ENCODE results near the gene RAMP1. TPM values are rescaled to one million over a fixed set of nuclear protein-coding genes. Genes with fewer than 3 reads are reported as not detected.

RAMP1 gene
- total RNA-seq, 6 experiments from 2014 or later, result 0.38 to 1.3 (median 0.48) TPM; not detected in 1

DNA sequence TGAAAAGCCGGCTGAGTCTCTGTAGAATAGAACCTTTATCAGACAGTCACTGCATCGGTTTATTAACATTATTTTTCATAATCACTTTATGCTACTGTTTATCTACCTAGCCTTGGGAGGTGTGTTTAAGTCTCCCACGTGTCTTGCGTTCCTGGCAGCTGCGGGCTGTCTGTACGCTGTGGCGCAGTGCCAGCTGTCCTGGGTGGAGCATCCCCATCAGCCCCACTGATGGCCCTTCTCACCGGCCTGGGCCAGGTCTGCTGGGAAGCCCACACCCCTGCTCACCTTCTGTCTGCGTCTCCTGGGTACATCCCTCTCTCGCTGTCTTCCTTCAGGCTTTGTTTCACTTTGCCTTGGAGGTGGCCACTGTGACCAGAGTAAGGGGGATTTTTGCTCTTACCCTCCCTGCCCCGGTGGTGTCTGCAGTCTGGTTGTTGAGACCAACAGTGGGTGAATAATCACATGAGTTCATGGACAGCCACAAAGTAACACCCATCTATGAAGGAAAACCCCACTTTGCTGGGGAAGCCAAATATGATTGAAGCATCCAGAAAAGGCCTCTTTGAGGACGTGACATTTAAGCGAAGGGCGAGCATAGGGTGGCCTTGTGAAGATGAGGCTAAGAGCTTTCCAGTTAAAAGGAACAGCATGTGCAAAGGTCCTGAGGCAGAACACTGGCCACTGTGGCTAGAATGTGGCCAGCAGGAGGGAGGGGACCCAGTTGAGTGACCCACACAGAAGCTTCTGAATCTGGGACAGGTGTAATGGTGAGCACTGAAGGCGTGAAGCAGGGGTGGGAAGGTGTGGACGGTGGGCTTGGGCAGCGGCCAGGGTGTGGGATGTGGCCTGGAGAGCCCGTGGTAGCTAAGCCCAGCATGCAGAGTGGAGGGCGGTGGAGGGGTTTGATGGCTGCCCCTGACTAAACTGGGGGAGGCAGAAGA is 41.7 kb downstream of the RAMP1 start:
- DNase-seq, result no peak
- Mint-ChIP-seq H3K36me3 (ENCODE audit: low read depth) (no peaks in the 10 kb centered on the region), H3K4me3 (no peak overlapping the region), H3K4me1 (ENCODE audit: low read depth) (peaks cover 17% of the 10 kb centered on the region), H3K27ac (no peak overlapping the region), H3K9me3 (no peaks in the 10 kb centered on the region), H3K27me3 (ENCODE audit: insufficient read depth) (no peaks in the 10 kb centered on the region; the same call in 1 of the 2 replicates)
- TF ChIP-seq, protein P1, sequence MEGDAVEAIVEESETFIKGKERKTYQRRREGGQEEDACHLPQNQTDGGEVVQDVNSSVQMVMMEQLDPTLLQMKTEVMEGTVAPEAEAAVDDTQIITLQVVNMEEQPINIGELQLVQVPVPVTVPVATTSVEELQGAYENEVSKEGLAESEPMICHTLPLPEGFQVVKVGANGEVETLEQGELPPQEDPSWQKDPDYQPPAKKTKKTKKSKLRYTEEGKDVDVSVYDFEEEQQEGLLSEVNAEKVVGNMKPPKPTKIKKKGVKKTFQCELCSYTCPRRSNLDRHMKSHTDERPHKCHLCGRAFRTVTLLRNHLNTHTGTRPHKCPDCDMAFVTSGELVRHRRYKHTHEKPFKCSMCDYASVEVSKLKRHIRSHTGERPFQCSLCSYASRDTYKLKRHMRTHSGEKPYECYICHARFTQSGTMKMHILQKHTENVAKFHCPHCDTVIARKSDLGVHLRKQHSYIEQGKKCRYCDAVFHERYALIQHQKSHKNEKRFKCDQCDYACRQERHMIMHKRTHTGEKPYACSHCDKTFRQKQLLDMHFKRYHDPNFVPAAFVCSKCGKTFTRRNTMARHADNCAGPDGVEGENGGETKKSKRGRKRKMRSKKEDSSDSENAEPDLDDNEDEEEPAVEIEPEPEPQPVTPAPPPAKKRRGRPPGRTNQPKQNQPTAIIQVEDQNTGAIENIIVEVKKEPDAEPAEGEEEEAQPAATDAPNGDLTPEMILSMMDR (IDR thresholded peaks at IDR 0.05), result no peak

DNA sequence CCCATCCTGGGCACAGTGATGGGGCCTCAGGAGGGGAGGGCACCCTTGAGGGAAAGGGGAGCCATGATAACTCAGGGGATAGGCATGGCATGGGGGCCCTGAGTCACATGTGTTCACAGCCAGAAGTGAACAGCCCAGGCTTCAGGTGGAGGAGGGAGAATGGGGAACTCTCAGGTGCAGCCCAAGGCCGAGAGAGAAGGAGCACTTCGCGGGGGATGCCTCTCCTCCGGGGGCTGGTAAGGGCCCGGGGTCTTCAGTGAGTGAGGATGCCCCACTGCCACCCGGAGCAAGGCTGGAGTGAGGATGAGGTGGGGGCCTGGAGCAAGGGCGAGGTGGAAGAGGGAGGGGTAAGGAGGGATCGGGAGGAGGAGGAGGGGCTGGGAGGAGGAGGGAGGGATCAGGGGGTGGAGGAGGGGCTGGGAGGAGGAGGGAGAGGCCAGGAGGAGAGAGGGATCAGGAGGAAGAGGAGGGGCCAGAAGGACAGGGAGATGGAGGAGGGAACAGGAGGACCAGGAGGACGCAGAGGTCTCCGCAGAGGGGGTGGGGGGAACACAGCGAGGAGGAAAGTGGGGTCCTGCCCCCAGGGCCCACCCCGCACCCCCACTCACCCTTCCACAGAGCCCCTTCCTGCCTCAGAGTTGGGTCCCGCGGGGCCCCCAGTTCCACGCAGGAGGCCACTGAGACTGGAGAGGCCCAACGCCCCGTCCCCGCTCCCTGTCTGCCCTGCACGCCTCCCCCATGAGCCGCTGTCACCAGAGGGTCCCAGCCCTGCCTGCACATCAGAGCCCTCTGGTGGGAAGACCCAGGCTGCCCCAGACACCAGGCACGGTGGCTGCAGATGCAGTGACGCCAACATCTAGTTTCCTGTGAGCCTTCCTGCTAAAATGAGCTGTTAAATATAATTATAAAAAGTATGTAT is 42.8 kb downstream of the RAMP1 start:
- no peak for DNase-seq
- TF ChIP-seq, protein P1 (IDR thresholded peaks at IDR 0.05), result no peak
- Mint-ChIP-seq H3K27me3 (ENCODE audit: insufficient read depth) (no peaks in the 10 kb centered on the region; the same call in 1 of the 2 replicates), H3K9me3 (peaks cover 4% of the 10 kb centered on the region), H3K4me1 (ENCODE audit: low read depth) (peaks cover 17% of the 10 kb centered on the region), H3K36me3 (ENCODE audit: low read depth) (peaks cover 4% of the 10 kb centered on the region), H3K27ac (no peak overlapping the region), H3K4me3 (no peak overlapping the region)

DNA sequence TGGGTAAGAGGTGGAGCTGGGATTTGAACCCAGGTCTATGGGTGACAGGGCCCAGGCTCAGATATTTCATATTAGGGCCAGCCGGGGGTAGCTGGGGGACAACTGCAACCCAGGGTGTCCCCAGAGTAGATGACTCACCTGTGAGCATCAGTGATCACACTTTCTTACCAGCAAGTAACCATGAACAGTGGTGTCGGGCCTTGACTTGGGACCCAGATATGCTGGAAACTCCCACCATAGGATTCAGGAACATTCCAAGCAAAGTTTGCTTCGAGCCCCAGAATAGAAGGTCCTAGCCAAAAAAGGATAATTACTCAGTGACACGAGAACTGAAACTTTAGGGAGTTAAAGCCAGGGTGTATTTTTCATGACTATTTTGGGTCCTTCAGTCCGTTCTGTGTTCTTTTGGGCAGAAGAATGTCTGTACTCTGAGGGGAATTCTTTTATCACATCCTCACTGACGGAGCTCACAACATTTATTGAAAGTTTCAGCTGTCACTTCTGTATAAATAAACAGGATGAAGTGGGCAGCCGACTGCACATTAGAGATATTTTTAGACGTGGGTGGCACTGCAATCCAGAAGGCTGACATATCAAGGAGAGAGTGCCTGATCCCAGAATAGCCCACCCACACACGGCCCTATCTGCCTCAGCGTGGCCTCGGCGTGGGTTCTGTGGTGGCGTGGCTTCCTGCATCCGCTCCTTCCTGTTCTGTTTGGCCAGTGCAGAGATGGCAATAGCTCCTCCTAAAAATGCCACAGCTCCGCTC is 45.6 kb downstream of the RAMP1 start:
- peak overlapping the region; percentile 82 for H3K27ac Mint-ChIP-seq
- TF ChIP-seq, protein P1 (IDR thresholded peaks at IDR 0.05), result no peak
- peak; percentile 59 for DNase-seq
- peaks cover 8% of the 10 kb centered on the region for H3K36me3 Mint-ChIP-seq (ENCODE audit: low read depth)
- H3K9me3 Mint-ChIP-seq, result peaks cover 10% of the 10 kb centered on the region
- peaks cover 17% of the 10 kb centered on the region for H3K4me1 Mint-ChIP-seq (ENCODE audit: low read depth)
- H3K4me3 Mint-ChIP-seq, result peak overlapping the region; percentile 72
- no peaks in the 10 kb centered on the region; the same call in 1 of the 2 replicates for H3K27me3 Mint-ChIP-seq (ENCODE audit: insufficient read depth)

DNA sequence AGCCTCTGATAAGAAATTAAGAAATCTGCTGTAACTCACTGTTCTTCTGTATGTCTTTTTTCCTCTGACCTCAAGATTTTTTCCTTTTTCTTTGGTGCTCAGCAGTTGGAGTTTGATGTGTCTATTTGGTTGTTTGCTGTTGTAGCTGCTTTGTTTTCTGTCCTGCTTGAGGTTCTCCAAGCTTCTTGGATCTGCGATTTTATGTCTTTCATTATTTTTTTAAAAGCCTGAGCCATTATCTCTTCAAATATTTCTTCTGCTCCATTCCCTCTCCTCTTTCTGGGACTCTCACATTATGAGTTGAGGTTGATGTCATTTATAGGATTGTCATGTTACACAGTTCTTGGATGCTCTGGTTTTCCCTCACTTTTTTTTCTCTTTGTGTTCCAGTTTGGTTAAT is 47.7 kb downstream of the RAMP1 start:
- Mint-ChIP-seq H3K9me3 (peaks cover 10% of the 10 kb centered on the region), H3K36me3 (ENCODE audit: low read depth) (peaks cover 8% of the 10 kb centered on the region), H3K27me3 (ENCODE audit: insufficient read depth) (no peaks in the 10 kb centered on the region; the same call in 1 of the 2 replicates), H3K4me3 (no peak overlapping the region), H3K27ac (no peak overlapping the region), H3K4me1 (ENCODE audit: low read depth) (peaks cover 13% of the 10 kb centered on the region)
- TF ChIP-seq, protein P1 (IDR thresholded peaks at IDR 0.05), result no peak
- DNase-seq, result no peak

All from HFFc6 (cell line).